ENCODE results near the gene LRP1B.
"Not testable (repeated sequence)": the region's sequence is repeated elsewhere in the genome, so short reads cannot be mapped to it uniquely, and the experiment has no call there.

LRP1B gene

DNA sequence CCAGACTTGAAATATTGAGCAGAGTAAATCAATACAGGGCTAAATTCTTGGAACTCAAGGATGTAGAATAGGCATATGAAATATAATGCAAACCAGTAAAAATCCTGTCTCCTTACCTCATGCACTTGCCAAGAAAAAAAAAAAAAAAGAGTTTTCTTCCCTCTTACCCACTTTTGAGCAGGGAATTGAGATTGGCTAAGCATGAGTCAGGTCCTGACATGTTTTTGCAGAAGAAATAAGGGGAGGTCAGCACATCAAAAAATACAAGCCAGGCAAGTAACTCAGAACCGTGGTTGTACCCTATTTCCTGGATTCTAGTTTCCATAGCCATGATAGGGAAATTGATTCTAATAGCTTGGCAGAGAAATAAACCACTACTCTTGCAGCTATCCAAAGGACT, 1526.7 kb downstream of the LRP1B start:
- DNase-seq (ENCODE audit: low spot score) = no peak

GRCh38 chr2:140603416-140603815, 1527.4 kb downstream of the LRP1B start:
- no peak for DNase-seq (ENCODE audit: low spot score)

GRCh38 chr2:140601801-140602200, 1529.0 kb downstream of the LRP1B start:
- DNase-seq (ENCODE audit: low spot score) = no peak

DNA sequence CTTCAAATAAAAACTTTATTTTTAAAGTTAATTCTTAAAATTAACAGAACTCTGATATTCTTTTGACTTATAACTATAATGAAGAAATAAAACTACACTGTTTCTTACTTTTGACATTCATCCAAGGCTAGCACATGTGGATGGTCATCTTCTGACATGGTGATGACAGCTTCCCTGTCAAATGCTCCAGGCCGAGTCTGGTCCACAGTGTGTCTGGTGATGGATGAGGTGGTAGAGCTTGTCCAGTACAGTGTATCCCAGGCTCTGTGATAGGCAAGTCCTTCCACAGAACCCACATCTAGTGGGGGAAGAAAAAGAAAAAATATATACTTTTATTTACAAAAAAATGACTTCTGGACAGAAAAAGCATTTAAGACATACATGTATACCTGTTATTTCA, 1529.5 kb downstream of the LRP1B start:
- DNase-seq (ENCODE audit: low spot score) = no peak

- DNase-seq (ENCODE audit: low spot score) = no peak
These were observed 1530.7 kb downstream of the LRP1B start for GRCh38 chr2:140600116-140600515.

DNA sequence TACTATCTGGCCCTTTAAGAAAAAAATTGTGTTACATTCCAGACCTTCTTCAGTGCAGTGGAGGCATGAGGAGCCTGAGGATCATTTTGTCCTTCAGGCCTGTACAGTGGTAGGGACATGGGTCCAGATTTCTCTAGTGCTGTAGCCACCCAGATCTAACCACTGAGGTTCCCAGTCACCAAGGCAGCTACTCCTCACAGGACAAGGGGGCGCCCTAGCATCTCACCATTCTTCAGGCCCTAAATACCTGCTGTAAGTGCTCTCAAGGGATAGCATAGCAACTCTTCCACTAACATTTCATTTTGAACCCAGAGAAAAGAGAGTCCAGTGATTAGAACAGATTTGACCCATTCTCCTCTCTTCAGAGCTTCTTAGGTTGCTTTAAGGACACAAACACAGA, 1533.0 kb downstream of the LRP1B start:
- DNase-seq (ENCODE audit: low spot score) = no peak

- DNase-seq (ENCODE audit: low spot score) = no peak
These were observed 1533.6 kb downstream of the LRP1B start for GRCh38 chr2:140597205-140597604.

- no peak for DNase-seq (ENCODE audit: low spot score)
These were observed 1534.4 kb downstream of the LRP1B start for GRCh38 chr2:140596447-140596846.

GRCh38 chr2:140595107-140595506, 1535.7 kb downstream of the LRP1B start:
- peak; percentile 7 for DNase-seq (ENCODE audit: low spot score)

- DNase-seq (ENCODE audit: low spot score) = no peak
These were observed 1537.7 kb downstream of the LRP1B start for GRCh38 chr2:140593132-140593531.

DNA sequence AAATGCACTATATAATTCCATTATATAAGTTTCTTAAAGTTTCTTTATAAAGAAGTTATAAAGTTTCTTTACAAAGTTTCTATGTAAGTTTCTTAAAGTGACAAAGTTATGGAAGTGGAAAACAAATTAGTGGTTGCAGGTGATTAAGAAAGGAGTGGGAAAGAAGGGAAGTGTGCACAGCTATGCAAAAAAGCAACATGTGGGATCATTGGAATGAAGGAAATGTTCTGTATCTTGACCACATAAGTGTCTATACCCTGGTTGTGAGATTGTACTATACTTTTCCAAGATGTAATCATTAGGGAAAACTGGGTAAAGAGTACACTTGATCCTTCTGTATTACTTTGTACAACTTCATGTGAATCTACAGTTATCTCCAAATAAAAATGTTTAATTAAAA, 1541.1 kb downstream of the LRP1B start:
- DNase-seq (ENCODE audit: low spot score) = no peak

GRCh38 chr2:140589273-140589672, 1541.5 kb downstream of the LRP1B start:
- no peak for DNase-seq (ENCODE audit: low spot score)

DNA sequence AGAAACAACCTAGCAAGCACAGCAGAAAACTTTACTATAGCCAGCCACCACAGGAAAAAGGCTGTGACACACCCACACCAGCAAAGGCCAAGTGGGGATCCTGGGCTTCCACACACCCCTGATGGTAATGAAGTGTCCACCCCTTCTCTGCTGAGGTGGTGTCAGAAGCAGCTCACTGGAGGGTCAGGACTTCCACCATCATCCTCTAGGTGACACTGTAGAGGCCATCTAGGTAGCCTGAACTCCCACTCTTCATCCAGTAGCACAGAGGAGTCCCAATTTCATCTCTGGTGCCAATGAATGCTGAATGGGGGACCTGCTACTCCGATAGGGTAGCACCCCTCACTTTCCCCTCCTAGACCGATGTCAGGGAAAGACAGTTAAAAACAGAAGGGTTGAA, 1544.4 kb downstream of the LRP1B start:
- DNase-seq (ENCODE audit: low spot score) = no peak

DNA sequence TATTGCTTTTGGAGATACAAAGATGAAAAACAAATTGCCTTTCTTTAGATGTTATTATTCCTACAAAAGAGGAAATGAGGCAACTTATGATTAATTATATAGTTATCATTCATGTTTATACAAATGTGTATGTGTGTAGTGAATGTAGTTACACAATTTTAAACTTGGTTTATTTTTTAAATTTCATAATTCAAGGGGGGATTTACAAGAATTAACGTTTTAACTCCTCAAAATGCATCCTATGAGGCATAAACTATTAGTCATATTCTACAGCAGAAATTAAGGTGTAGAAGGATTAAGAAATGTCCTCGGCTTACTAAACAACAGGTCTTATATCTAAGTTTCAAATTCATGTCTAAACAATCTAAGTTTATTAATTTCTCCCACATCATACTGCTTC, 1545.8 kb downstream of the LRP1B start:
- DNase-seq (ENCODE audit: low spot score) = no peak

- DNase-seq (ENCODE audit: low spot score) = no peak
These were observed 1546.3 kb downstream of the LRP1B start for GRCh38 chr2:140584471-140584870.

GRCh38 chr2:140580532-140581151, 1550.2 kb downstream of the LRP1B start:
- no peak for DNase-seq (ENCODE audit: low spot score)

- DNase-seq (ENCODE audit: low spot score) = no peak
These were observed 1553.4 kb downstream of the LRP1B start for GRCh38 chr2:140577453-140577852.

GRCh38 chr2:140567734-140568133, 1563.1 kb downstream of the LRP1B start:
- no peak for DNase-seq (ENCODE audit: low spot score)

- DNase-seq (ENCODE audit: low spot score) = no peak
These were observed 1565.1 kb downstream of the LRP1B start for GRCh38 chr2:140565756-140566155.

GRCh38 chr2:140555701-140556100, 1575.1 kb downstream of the LRP1B start:
- no peak for DNase-seq (ENCODE audit: low spot score)

- no peak for DNase-seq (ENCODE audit: low spot score)
These were observed 1578.2 kb downstream of the LRP1B start for GRCh38 chr2:140552634-140553033.

GRCh38 chr2:140551287-140551686, 1579.5 kb downstream of the LRP1B start:
- no peak for DNase-seq (ENCODE audit: low spot score)

DNA sequence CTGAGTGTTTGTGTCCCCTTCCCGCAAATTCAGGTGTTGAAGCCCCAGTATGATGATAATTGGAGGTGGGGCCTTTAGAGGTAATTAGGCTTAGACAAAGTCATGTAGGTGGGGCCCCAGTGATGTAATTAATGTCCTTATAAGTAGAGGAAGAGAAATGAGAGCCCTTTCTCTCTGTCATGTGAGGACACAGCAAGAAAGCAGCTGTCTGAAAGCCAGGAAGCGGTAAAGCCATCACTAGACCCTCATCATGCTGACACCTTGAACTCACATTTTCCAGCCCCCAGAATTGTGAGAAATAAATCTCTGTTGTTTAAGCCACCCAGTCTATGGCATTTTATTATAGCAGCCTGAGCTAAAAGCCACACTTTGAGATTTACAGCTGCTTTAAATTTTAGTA, 1580.0 kb downstream of the LRP1B start:
- DNase-seq (ENCODE audit: low spot score) = no peak

DNA sequence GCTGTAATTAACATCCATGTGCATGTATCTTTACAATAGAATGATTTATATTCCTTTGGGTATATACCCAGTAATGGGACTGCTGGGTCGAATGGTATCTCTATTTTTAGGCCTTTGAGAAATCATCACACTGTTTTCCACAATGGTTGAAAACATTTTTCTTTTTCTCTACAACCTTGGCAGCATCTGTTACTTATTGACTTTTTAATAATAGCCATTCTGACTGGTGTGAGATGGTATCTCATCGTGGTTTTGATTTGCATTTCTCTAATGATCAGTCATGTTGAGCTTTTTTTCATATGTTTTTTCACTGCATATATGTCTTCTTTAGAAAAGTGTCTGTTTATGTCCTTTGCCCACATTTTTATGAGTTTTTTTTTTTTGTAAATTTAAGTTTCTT, 1586.0 kb downstream of the LRP1B start:
- DNase-seq (ENCODE audit: low spot score) = not testable (repeated sequence)

GRCh38 chr2:140542627-140543026, 1588.2 kb downstream of the LRP1B start:
- DNase-seq (ENCODE audit: low spot score) = no peak

Data from pons (tissue), 1 donor.